ENCODE results near the gene FAM171A1. TPM values are rescaled to one million over a fixed set of nuclear protein-coding genes. Genes with fewer than 3 reads are reported as not detected.

The FAM171A1 gene
- total RNA-seq, 4 donors from 2014 or later, result 7.4 to 40.4 (median 21.6) TPM

GRCh38 chr10:15265056-15265455 lies 106.0 kb downstream of the FAM171A1 start:
- no peak for DNase-seq
- TF ChIP-seq CTCF (IDR thresholded peaks at IDR 0.05) (no peak), POLR2A (IDR thresholded peaks at IDR 0.05) (no peak)
- intact Hi-C loops (cut with DNase I; ENCODE audit: low total_unique reads), result no loop called here
- Histone ChIP-seq H3K27ac (no peak overlapping the region), H3K4me3 (no peak overlapping the region), H3K36me3 (no peaks in the 10 kb centered on the region), H3K27me3 (no peaks in the 10 kb centered on the region), H3K9me3 (no peaks in the 10 kb centered on the region), H3K4me1 (no peaks in the 10 kb centered on the region)

GRCh38 chr10:15263657-15264323 lies 107.3 kb downstream of the FAM171A1 start:
- Histone ChIP-seq H3K4me1 (no peaks in the 10 kb centered on the region), H3K9me3 (no peaks in the 10 kb centered on the region), H3K36me3 (no peaks in the 10 kb centered on the region), H3K27me3 (no peaks in the 10 kb centered on the region), H3K4me3 (no peak overlapping the region), H3K27ac (no peak overlapping the region)
- intact Hi-C loops (cut with DNase I; ENCODE audit: low total_unique reads), result no loop called here
- TF ChIP-seq POLR2A (IDR thresholded peaks at IDR 0.05) (no peak), CTCF (IDR thresholded peaks at IDR 0.05) (no peak)
- no peak for DNase-seq

- intact Hi-C loops (cut with DNase I; ENCODE audit: low total_unique reads), result no loop called here
- no peak overlapping the region for H3K4me3 ChIP-seq
- no peaks in the 10 kb centered on the region for H3K27me3 ChIP-seq
- H3K27ac ChIP-seq, result no peak overlapping the region
- TF ChIP-seq POLR2A (IDR thresholded peaks at IDR 0.05) (no peak), CTCF (IDR thresholded peaks at IDR 0.05) (peak; percentile 29 to 40 (median 30))
- no peaks in the 10 kb centered on the region for H3K9me3 ChIP-seq
- H3K4me1 ChIP-seq, result no peaks in the 10 kb centered on the region
- H3K36me3 ChIP-seq, result no peaks in the 10 kb centered on the region
- DNase-seq, result no peak
These were observed 108.9 kb downstream of the FAM171A1 start for GRCh38 chr10:15262036-15262713.

GRCh38 chr10:15259136-15259535 lies 112.0 kb downstream of the FAM171A1 start:
- intact Hi-C loops (cut with DNase I; ENCODE audit: low total_unique reads), result no loop called here

More at GRCh38 chr10:15259136-15259535, 112.0 kb downstream of the FAM171A1 start:
- Histone ChIP-seq H3K4me1 (no peaks in the 10 kb centered on the region), H3K4me3 (no peak overlapping the region), H3K27me3 (no peaks in the 10 kb centered on the region), H3K9me3 (no peaks in the 10 kb centered on the region), H3K36me3 (no peaks in the 10 kb centered on the region), H3K27ac (no peak overlapping the region)
- no peak for DNase-seq
- no peak for TF ChIP-seq CTCF (IDR thresholded peaks at IDR 0.05)
- no peak for TF ChIP-seq POLR2A (IDR thresholded peaks at IDR 0.05)

All from uterus (tissue), 4 donors.